Transverse colon (tissue), 4 donors: Measurements from ENCODE around the gene BST2. TPM values are rescaled to one million over a fixed set of nuclear protein-coding genes. Genes with fewer than 3 reads are reported as not detected.

Source experiments
- DNase-seq: peaks from one replicate; pipeline ENCODE4 v3.0.0-alpha.2; 2019
- H3K27ac ChIP-seq, 4 donors: fragments of 200-600 bp; sonication (generic); 2 replicates each; pipeline ENCODE4 v1.5.1; 2016 to 2018; ENCODE audit warnings: inconsistent platforms in 4 of 4
- H3K27me3 ChIP-seq: fragments of 200-600 bp; sonication (generic); 2 replicates; pipeline ENCODE4 v1.5.1; 2017; ENCODE audit warnings: inconsistent platforms
- H3K36me3 ChIP-seq, 4 donors: fragments of 200-600 bp; sonication (generic); 2 replicates each; pipeline ENCODE4 v1.5.1; 2017 to 2019; ENCODE audit warnings: inconsistent platforms in 4 of 4
- H3K4me1 ChIP-seq, 4 donors: fragments of 200-600 bp; sonication (generic); 2 replicates each; pipeline ENCODE4 v1.5.1; 2017 to 2020; ENCODE audit warnings: inconsistent platforms in 4 of 4
- H3K4me3 ChIP-seq, 4 donors: fragments of 200-600 bp; sonication (generic); 1 replicate in 1 of 4; 2 replicates in 3 of 4; pipeline versions ENCODE4 v1.5.1 to v1.6.1; 2017 to 2019; ENCODE audit warnings: inconsistent platforms in 4 of 4
- H3K9me3 ChIP-seq, 2 donors: fragments of 200-600 bp; sonication (generic); 2 replicates each; pipeline ENCODE4 v1.5.1; 2017 to 2019; ENCODE audit warnings: inconsistent platforms in 2 of 2
- EP300 ChIP-seq: sonication (generic); formaldehyde crosslinking; IDR thresholded peaks from one replicate; pipeline ENCODE4 v1.6.1; 2017; ENCODE audit warnings: antibody characterized with exemption, low read depth
- POLR2A ChIP-seq: fragments of 450-650 bp; IDR thresholded peaks from one replicate; pipeline ENCODE4 v1.6.1; 2016; ENCODE audit warnings: antibody characterized with exemption, mild to moderate bottlenecking, moderate library complexity
- POLR2AphosphoS5 ChIP-seq, 3 donors: sonication (generic); formaldehyde crosslinking; IDR thresholded peaks; one replicate each; pipeline ENCODE4 v1.6.1; 2016; ENCODE audit warnings: antibody characterized with exemption in 3 of 3
- WGBS, 2 donors: methylation state at CpG; one replicate each; pipeline ENCODE4 v1.1.5; 2018; ENCODE audit warnings: low coverage in 1 of 2; 5-methylcytosine and 5-hydroxymethylcytosine counted together
- in situ Hi-C, 4 donors: fragments of 200-750 bp; cut with MboI; loops; one replicate each; pipeline versions ENCODE4 v1.15.0 to v1.15.1; 2017; ENCODE audit warnings: low sequenced_read_pairs in 3 of 4, low pct_ligation_motif_present in 1 of 4, low pct_unique_long_range_greater_than_20kb in 1 of 4
- intact Hi-C: fragments of 100-400 bp; cut with DNase I; formaldehyde crosslinking; loops from one replicate; pipeline ENCODE4 v1.15.1; 2023; ENCODE audit warnings: low total_unique reads
- total RNA-seq, 4 donors: library from RNA; depleted of rRNA; stranded (reverse); fragments of >200 nt; gene quantifications; one replicate each; pipeline ENCODE4 v1.1.0, GENCODE V29; 2016
- TF ChIP-seq, protein P1 (sequence below), 5 experiments: fragments of 200-600 bp in 3 of 5; fragments of 450-650 bp in 2 of 5; sonication (generic) in 3 of 5; IDR thresholded peaks; 1 replicate in 2 of 5; 2 replicates in 3 of 5; pipeline ENCODE4 v1.5.1; 2016 to 2017; ENCODE audit warnings: antibody characterized with exemption in 5 of 5, inconsistent platforms in 3 of 5, mild to moderate bottlenecking in 2 of 5, moderate library complexity in 1 of 5

Gene BST2
- total RNA-seq, 4 donors from 2014 or later, result 5.6 to 39.2 (median 19.9) TPM

DNA sequence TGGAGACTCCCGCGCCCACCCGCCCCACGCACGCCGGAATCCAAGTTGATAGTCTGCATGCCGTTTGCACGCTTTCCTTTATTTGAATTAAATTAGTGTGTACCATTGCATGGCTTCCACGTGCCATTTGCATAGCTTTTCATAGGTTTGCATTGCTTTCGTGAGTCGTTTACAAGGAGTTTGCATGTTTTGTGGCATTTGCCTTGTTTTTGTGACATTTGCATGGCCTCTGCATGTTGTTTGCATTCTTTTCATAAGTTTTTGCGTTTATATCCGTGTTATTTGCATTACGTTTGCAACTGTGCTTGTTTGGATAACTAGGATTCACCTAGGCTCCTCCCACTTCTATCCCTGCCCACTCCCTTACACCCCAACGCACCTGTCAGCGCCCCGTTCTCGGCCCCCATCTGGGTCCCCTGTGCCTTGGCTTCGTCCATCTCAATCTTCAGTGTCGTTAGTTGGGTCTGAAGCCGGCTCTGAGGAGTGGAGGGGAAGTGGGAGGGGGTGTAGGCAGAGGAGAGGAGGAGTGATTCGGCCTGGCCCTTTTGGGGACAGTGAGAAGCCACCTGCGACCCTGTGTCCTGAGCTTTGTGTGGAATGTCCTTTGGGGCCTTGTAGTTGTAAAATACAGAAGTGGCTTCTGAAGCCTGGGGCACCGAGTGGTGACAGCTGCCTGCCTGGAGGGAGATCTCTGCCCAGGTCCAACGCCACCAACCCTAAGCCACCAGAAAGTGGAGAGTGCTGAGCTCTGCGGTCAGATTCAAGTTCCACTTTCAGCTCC is 13.9 kb downstream of the BST2 start:
- no peak for TF ChIP-seq POLR2AphosphoS5 (IDR thresholded peaks at IDR 0.05)
- TF ChIP-seq POLR2A, result no peak
- TF ChIP-seq, protein P1, sequence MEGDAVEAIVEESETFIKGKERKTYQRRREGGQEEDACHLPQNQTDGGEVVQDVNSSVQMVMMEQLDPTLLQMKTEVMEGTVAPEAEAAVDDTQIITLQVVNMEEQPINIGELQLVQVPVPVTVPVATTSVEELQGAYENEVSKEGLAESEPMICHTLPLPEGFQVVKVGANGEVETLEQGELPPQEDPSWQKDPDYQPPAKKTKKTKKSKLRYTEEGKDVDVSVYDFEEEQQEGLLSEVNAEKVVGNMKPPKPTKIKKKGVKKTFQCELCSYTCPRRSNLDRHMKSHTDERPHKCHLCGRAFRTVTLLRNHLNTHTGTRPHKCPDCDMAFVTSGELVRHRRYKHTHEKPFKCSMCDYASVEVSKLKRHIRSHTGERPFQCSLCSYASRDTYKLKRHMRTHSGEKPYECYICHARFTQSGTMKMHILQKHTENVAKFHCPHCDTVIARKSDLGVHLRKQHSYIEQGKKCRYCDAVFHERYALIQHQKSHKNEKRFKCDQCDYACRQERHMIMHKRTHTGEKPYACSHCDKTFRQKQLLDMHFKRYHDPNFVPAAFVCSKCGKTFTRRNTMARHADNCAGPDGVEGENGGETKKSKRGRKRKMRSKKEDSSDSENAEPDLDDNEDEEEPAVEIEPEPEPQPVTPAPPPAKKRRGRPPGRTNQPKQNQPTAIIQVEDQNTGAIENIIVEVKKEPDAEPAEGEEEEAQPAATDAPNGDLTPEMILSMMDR (IDR thresholded peaks at IDR 0.05), result no peak
- TF ChIP-seq EP300, result no peak
- Histone ChIP-seq H3K27ac (peak overlapping the region in 2 of 4 donors; percentile 4 to 45), H3K9me3 (no peaks in the 10 kb centered on the region), H3K36me3 (no peaks in the 10 kb centered on the region), H3K4me3 (peak overlapping the region in 3 of 4 donors; percentile 11 to 50 (median 38)), H3K4me1 (peaks cover 0 to 22% (median 11%) of the 10 kb centered on the region in 4 donors), H3K27me3 (peaks cover 36% of the 10 kb centered on the region)
- intact Hi-C loops (no loop called here), in situ Hi-C loops (loop anchor here in 1 of 4 donors (10.0 kb wide), 1 partner anchor 73 kb away; the partner anchor contains the start of gene NXNL1)
- 9 to 20% methylated on average over 2 to 26 of the region's 26 CpGs for WGBS, 2 donors
- peak; percentile 52 for DNase-seq

DNA sequence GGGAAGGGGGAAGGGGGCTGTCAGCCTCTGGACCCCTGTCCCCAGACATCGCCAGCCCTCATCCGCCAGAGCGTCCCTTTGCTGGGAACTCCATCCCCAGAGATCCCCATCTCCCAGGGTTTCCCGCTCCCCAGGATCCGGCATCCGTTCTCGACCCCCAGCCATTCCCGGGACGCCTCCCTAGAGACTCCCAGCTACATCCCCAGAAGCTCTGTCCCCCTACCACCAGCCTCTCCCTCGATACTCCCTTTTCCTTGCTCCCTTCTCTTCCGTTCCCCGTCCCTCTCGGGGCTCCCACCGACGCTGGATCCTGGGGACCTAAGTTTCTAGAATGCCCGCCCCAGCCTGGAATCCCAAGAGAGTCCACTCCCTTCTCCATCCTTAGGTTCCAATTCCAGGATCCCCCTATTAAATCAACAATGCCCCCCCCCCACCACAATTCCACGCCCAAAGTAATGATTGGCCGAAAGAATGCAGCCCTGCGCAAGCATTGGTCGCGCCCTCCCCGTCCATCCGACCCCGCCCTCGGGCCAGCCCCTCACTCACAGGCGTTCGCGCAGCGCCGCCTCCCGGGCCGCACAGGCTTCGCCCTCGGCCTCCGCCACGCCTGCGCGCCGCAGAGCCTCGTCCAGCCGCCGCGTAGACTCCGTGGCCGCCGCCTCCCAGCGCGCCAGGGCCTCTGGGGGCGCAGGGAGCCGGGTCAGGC is 14.6 kb downstream of the BST2 start:
- H3K27ac ChIP-seq, result peak overlapping the region; percentile 10 to 53 (median 38)
- H3K4me3 ChIP-seq, result peak overlapping the region; percentile 11 to 50 (median 30)
- H3K9me3 ChIP-seq, result no peaks in the 10 kb centered on the region
- no peaks in the 10 kb centered on the region for H3K36me3 ChIP-seq
- peaks cover 36% of the 10 kb centered on the region for H3K27me3 ChIP-seq
- TF ChIP-seq POLR2AphosphoS5 (IDR thresholded peaks at IDR 0.05) (no peak), POLR2A (no peak)
- TF ChIP-seq, protein P1 (IDR thresholded peaks at IDR 0.05), result peak; percentile 38 to 76 (median 58)
- H3K4me1 ChIP-seq, result peaks cover 0 to 22% (median 11%) of the 10 kb centered on the region in 4 donors
- in situ Hi-C loops, result loop anchor here in 1 of 4 donors (10.0 kb wide), 1 partner anchor 74 kb away; the partner anchor contains the start of gene NXNL1
- 1 to 2% methylated on average over 13 to 49 of the region's 50 CpGs for WGBS, 2 donors
- DNase-seq, result peak; percentile 93
- intact Hi-C loops, result no loop called here

DNA sequence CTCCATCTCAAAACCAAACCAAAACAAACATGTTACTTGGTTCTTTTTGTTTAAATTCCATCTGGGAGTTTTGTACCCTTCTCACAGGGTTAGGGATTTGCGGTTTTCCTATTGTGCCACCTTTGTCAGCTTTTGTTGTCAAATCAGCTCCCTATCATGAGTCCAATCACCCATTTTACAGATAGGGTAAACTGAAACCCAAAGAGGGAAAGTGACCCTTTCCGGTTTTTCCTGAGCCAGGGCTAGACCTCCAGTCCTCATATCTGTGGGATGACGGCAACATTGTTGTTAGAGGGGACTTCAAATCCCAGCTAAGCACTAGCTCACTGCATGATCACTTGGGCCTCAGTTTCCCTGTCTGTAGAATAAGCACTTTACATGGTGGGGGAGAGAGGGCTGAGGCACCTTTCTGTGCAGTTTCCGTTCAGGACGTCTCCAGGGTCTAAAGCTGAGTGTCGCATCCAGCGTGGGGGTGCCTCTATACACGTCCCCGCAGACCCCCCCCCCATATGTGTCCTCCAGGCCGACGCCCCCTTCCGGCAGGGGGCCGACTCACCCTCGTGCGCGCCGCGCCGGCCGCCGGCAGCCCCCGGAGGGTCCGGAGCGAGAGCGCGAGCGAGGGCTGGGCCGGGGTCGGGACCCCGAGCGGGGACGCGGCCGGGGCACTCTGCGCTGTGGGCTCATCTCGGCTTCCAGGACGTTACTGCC is 15.3 kb downstream of the BST2 start:
- intact Hi-C loops, result loop anchor here (1.0 kb wide), 1 partner anchor 31 kb away; no protein-coding TSS in a partner anchor
- Histone ChIP-seq H3K4me3 (peak overlapping the region; percentile 11 to 50 (median 30)), H3K9me3 (no peaks in the 10 kb centered on the region), H3K4me1 (peaks cover 0 to 20% (median 11%) of the 10 kb centered on the region in 4 donors), H3K27me3 (peaks cover 36% of the 10 kb centered on the region), H3K27ac (peak overlapping the region in 3 of 4 donors; percentile 10 to 53 (median 45)), H3K36me3 (no peaks in the 10 kb centered on the region)
- no peak for DNase-seq
- WGBS, 2 donors, result 33 to 86% methylated on average over 1 to 10 of the region's 37 CpGs
- in situ Hi-C loops, result loop anchor here in 2 of 4 donors (5.0 to 10.0 kb wide), 2 partner anchors 43 to 75 kb away; partner anchors contain the start of gene NXNL1 (in 1 of the 2)
- no peak for TF ChIP-seq POLR2AphosphoS5 (IDR thresholded peaks at IDR 0.05)
- TF ChIP-seq, protein P1 (IDR thresholded peaks at IDR 0.05), result no peak
- TF ChIP-seq POLR2A, result no peak
- TF ChIP-seq EP300, result no peak
